HepG2 (cell line): ENCODE measurements around the gene C22orf15. TPM values are rescaled to one million over a fixed set of nuclear protein-coding genes. Genes with fewer than 3 reads are reported as not detected.

Experiments used
- BHLHE40 ChIP-seq: IDR thresholded peaks from 2 replicates; pipeline ENCODE4 v1.6.1; 2011; ENCODE audit warnings: low read length, improper control_type of control experiment
- FOXP1 ChIP-seq, 2 experiments: fragments of 450-650 bp in 1 of 2; IDR thresholded peaks; 2 replicates each; pipeline ENCODE4 v1.6.1; 2017 to 2018; ENCODE audit warnings: antibody characterized with exemption in 1 of 2
- KLF13 ChIP-seq: sonication (generic); formaldehyde crosslinking; IDR thresholded peaks from 2 replicates; pipeline ENCODE4 v1.4.0; 2020; ENCODE audit warnings: mild to moderate bottlenecking, missing genetic modification reagents
- SMC3 ChIP-seq: IDR thresholded peaks from 2 replicates; pipeline ENCODE4 v1.6.1; 2011; ENCODE audit warnings: low read length, improper control_type of control experiment
- SNAPC5 ChIP-seq: sonication (generic); formaldehyde crosslinking; IDR thresholded peaks from 2 replicates; pipeline ENCODE4 v1.8.1; 2023; ENCODE audit warnings: mild to moderate bottlenecking, missing genetic modification reagents, borderline replicate concordance
- STAG1 ChIP-seq: sonication (generic); formaldehyde crosslinking; IDR thresholded peaks from 2 replicates; pipeline ENCODE4 v1.4.0; 2020; ENCODE audit warnings: missing genetic modification reagents
- ZBTB40 ChIP-seq, 2 experiments: fragments of 450-650 bp in 1 of 2; sonication (generic) in 1 of 2; formaldehyde crosslinking in 1 of 2; IDR thresholded peaks; 2 replicates each; pipeline versions ENCODE4 v1.6.1 to v1.8.0; 2016 to 2022; ENCODE audit warnings: antibody characterized with exemption in 1 of 2, mild to moderate bottlenecking in 1 of 2, missing genetic modification reagents in 1 of 2
- ZMYM4 ChIP-seq: sonication (generic); formaldehyde crosslinking; IDR thresholded peaks from 2 replicates; pipeline ENCODE4 v1.8.1; 2023; ENCODE audit warnings: mild to moderate bottlenecking, missing genetic modification reagents
- ZNF350 ChIP-seq: sonication (generic); formaldehyde crosslinking; IDR thresholded peaks from 2 replicates; pipeline ENCODE4 v1.4.0; 2020; ENCODE audit warnings: mild to moderate bottlenecking, low read depth, missing genetic modification reagents, borderline replicate concordance
- ZNF646 ChIP-seq: sonication (generic); formaldehyde crosslinking; IDR thresholded peaks from 2 replicates; pipeline ENCODE4 v1.9.0; 2021; ENCODE audit warnings: mild to moderate bottlenecking, missing genetic modification reagents
- polyA plus RNA-seq, 8 experiments: library from polyadenylated mRNA; depleted of rRNA in 3 of 8; stranded (reverse) in 7 of 8; unstranded in 1 of 8; fragments of >200 nt; fragmentation: Illumina TruSeq in 4 of 8; extraction: Trizol in 4 of 8; gene quantifications; 2 replicates each; pipeline versions ENCODE4 v1.2.1 to v1.2.3, GENCODE V29; 2011 to 2016; ENCODE audit warnings: low read depth in 4 of 8, missing spikeins in 1 of 8, mixed read lengths in 1 of 8; ENCODE audit not compliant: insufficient read depth in 1 of 8
- total RNA-seq, 5 experiments: library from RNA; depleted of rRNA; stranded (reverse); fragments of >200 nt; fragmentation: Illumina TruSeq; extraction: Trizol; gene quantifications; 2 replicates each; pipeline ENCODE4 v1.2.3, GENCODE V29; 2016; ENCODE audit warnings: low read depth in 1 of 5

C22orf15 gene
- total and polyA plus RNA-seq, 2 of the 13 experiments (the other 11 are each of a cell fraction or from before 2014, with no cell fraction given), result not detected

GRCh38 chr22:23787600-23787896 lies 24.8 kb downstream of the C22orf15 start (continued):
- TF ChIP-seq ZNF646 (CRISPR knock-in tag) (no peak), KLF13 (no peak), ZBTB40 (IDR thresholded peaks at IDR 0.05) (no peak), ZBTB40 (CRISPR knock-in tag; IDR thresholded peaks at IDR 0.05) (no peak), ZNF350 (CRISPR knock-in tag) (0 out of 2 replicates have a peak, but pooled peaks have one; percentile 34), ZMYM4 (0 out of 2 replicates have a peak, but pooled peaks have one; percentile 4), SNAPC5 (CRISPR knock-in tag) (no peak), SMC3 (no peak), FOXP1 (IDR thresholded peaks at IDR 0.05) (no peak), FOXP1 (CRISPR knock-in tag; IDR thresholded peaks at IDR 0.05) (peak; percentile 38; the same call in 1 of the 2 replicates), STAG1 (CRISPR knock-in tag) (no peak), BHLHE40 (peak; percentile 79)
- TF ChIP-seq, all 625 proteins: peak for 14
